NOMO-1 treated with dmso at 0.1 percent for 144 hours (cell line): ENCODE data around the gene NCR2.
A peak's percentile ranks its signal among the peaks of the same experiment; 100 is the strongest.

Experiments
- DNase-seq: peaks from one replicate; lab custom pipeline; 2025; ENCODE audit not compliant: unreplicated experiment; lab: John Stamatoyannopoulos, UW

Gene NCR2

DNA sequence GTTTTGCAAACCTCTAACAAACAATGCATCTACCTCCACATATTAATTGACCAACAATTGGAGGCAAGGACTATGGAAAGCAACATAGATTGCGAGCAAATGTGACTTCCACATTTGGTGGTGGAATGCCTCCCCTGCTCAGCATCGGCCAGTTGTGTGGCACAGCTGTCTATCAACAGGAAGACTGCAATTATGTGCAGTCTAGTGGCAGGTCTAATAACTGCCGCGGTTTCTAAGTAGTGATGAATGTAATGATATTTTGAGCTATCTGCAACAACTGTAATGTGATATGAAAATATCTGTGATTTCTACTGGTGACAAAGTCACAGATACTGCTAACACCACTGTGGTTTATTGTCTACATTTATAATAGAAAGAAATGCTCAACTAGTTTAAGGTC lies 56.8 kb downstream of the NCR2 start:
- DNase-seq, result peak; percentile 24

DNA sequence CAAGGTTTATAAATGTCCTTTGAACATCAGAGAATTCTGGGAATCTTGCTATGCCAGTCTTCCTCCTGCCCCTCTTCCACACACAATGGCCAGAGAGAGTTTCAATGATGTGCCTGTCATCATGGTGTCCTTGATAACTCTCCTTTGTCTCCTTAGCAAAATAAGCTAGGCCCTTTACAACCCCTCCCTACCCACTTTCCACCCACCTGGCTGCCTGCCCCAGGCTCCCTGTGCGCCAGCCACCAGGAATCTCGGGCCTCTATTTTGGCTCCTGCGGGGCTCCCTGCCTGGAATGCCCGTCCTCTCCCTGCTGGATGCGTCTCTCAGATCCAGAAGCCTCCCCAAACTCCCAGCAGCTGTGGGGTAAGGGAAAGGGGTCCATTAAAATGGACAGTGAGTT lies 60.9 kb downstream of the NCR2 start:
- no peak for DNase-seq

DNA sequence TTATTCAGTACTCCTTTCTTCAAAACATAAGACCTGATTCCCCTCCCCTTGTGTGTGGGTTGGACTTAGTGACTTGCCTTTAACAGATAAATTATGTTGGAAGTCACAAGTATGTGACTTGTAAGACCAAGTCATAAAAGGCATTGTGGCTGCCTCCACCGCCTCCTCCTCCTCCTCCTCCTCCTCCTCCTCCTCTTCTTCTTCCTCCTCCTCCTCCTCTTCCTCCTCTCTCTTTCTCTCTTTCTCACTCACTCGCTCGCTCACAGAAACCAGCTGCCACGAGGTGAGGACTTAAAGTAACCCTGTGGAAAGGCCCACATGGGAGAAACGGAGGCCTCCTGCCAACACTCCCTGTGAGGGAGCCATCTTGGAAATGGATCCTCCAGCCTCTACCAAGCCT lies 64.0 kb downstream of the NCR2 start:
- DNase-seq, result no peak
